Liver (tissue), 9 donors: ENCODE data around the gene PYM1. TPM values are rescaled to one million over a fixed set of nuclear protein-coding genes. Genes with fewer than 3 reads are reported as not detected.

ENCODE experiments used
- DNase-seq: peaks from one replicate; pipeline ENCODE4 v3.0.0-alpha.2; 2017; ENCODE audit warnings: low spot score
- H3K27ac ChIP-seq, 2 donors: one replicate each; pipeline ENCODE4 v1.7.0; 2013; ENCODE audit warnings: inconsistent platforms in 2 of 2, low read length in 2 of 2, control low read depth in 1 of 2, low read depth in 1 of 2, mild to moderate bottlenecking in 1 of 2
- H3K27me3 ChIP-seq, 4 donors: one replicate each; pipeline versions ENCODE4 v1.6.1 to v1.7.0; 2013; ENCODE audit warnings: low read length in 3 of 4, inconsistent platforms in 1 of 4, mild to moderate bottlenecking in 1 of 4, moderate library complexity in 1 of 4; ENCODE audit not compliant: control insufficient read depth in 4 of 4, insufficient read depth in 4 of 4
- H3K36me3 ChIP-seq, 4 donors: one replicate each; pipeline versions ENCODE4 v1.6.1 to v1.7.0; 2013; ENCODE audit warnings: low read length in 3 of 4, mild to moderate bottlenecking in 3 of 4, low read depth in 1 of 4, moderate library complexity in 1 of 4; ENCODE audit not compliant: control insufficient read depth in 4 of 4, insufficient read depth in 3 of 4
- H3K4me1 ChIP-seq, 4 donors: one replicate each; pipeline versions ENCODE4 v1.6.1 to v1.7.0; 2013; ENCODE audit warnings: low read length in 3 of 4, mild to moderate bottlenecking in 3 of 4, moderate library complexity in 1 of 4; ENCODE audit not compliant: control insufficient read depth in 4 of 4, insufficient read depth in 4 of 4
- H3K4me3 ChIP-seq, 3 donors: one replicate each; pipeline versions ENCODE4 v1.6.1 to v1.7.0; 2013; ENCODE audit warnings: low read length in 3 of 3, control low read depth in 1 of 3, low read depth in 1 of 3, mild to moderate bottlenecking in 1 of 3
- H3K9ac ChIP-seq, 2 donors: one replicate each; pipeline ENCODE4 v1.7.0; 2013; ENCODE audit warnings: low read length in 2 of 2, mild to moderate bottlenecking in 2 of 2, moderate library complexity in 2 of 2, control low read depth in 1 of 2, low read depth in 1 of 2
- H3K9me3 ChIP-seq, 4 donors: one replicate each; pipeline versions ENCODE4 v1.6.1 to v1.7.0; 2013; ENCODE audit warnings: low read length in 3 of 4; ENCODE audit not compliant: control insufficient read depth in 4 of 4
- EGR1 ChIP-seq, 2 donors: IDR thresholded peaks; 2 replicates each; pipeline ENCODE4 v1.6.1; 2016 to 2018; ENCODE audit warnings: antibody characterized with exemption in 2 of 2, low read depth in 2 of 2
- FOXA1 ChIP-seq: IDR thresholded peaks from 2 replicates; pipeline ENCODE4 v1.6.1; 2016; ENCODE audit warnings: antibody characterized with exemption
- FOXA2 ChIP-seq: IDR thresholded peaks from 2 replicates; pipeline ENCODE4 v1.6.1; 2016; ENCODE audit warnings: antibody characterized with exemption
- GABPA ChIP-seq, 2 donors: IDR thresholded peaks in 1 of 2; conservative IDR thresholded peaks in 1 of 2; 2 replicates each; pipeline ENCODE4 v1.6.1; 2016; ENCODE audit warnings: antibody characterized with exemption in 2 of 2, mild to moderate bottlenecking in 1 of 2, moderate library complexity in 1 of 2
- HNF4A ChIP-seq, 2 donors: conservative IDR thresholded peaks; 2 replicates each; pipeline ENCODE4 v1.6.1; 2016; ENCODE audit warnings: antibody characterized with exemption in 2 of 2, mild to moderate bottlenecking in 2 of 2
- HNF4G ChIP-seq: IDR thresholded peaks from 2 replicates; pipeline ENCODE4 v1.6.1; 2016; ENCODE audit warnings: antibody characterized with exemption
- NR2F2 ChIP-seq: IDR thresholded peaks from 2 replicates; pipeline ENCODE4 v1.6.1; 2016; ENCODE audit warnings: antibody characterized with exemption
- RAD21 ChIP-seq, 2 donors: IDR thresholded peaks; 2 replicates each; pipeline ENCODE4 v1.6.1; 2016; ENCODE audit warnings: antibody characterized with exemption in 2 of 2, mild to moderate bottlenecking in 2 of 2
- RXRA ChIP-seq, 2 donors: IDR thresholded peaks; 2 replicates each; pipeline ENCODE4 v1.6.1; 2017 to 2018; ENCODE audit warnings: antibody characterized with exemption in 2 of 2, mild to moderate bottlenecking in 1 of 2
- SP1 ChIP-seq: IDR thresholded peaks from 2 replicates; pipeline ENCODE4 v1.6.1; 2018; ENCODE audit warnings: antibody characterized with exemption, mild to moderate bottlenecking
- YY1 ChIP-seq: IDR thresholded peaks from 2 replicates; pipeline ENCODE4 v1.6.1; 2016; ENCODE audit warnings: antibody characterized with exemption, mild to moderate bottlenecking
- WGBS: extraction: QIAGEN DNeasy Blood & Tissue Kit; methylation state at CpG from one replicate; pipeline ENCODE4 v1.1.7; 2013; 5-methylcytosine and 5-hydroxymethylcytosine counted together
- polyA plus RNA-seq, 2 donors: library from polyadenylated mRNA; stranded (reverse) in 1 of 2; unstranded in 1 of 2; fragments of 200-250 nt in 1 of 2; fragments of >200 nt in 1 of 2; fragmentation: Nextera tagmentation in 1 of 2; extraction: Ambion mirVana in 1 of 2; gene quantifications; one replicate each; pipeline versions ENCODE4 v1.2.1 to v1.2.3, GENCODE V29; 2013 to 2015
- total RNA-seq, 2 donors: library from RNA; depleted of rRNA; stranded (reverse); fragments of >200 nt; gene quantifications; one replicate each; pipeline ENCODE4 v1.2.3, GENCODE V29; 2014
- TF ChIP-seq, protein P1 (sequence below): IDR thresholded peaks from 2 replicates; pipeline ENCODE4 v1.6.1; 2016; ENCODE audit warnings: antibody characterized with exemption
- TF ChIP-seq, protein P2 (sequence below): fragments of 150-350 bp; IDR thresholded peaks from 2 replicates; pipeline ENCODE4 v1.5.1; 2017; ENCODE audit warnings: improper control_type of control experiment, low read depth, low read length; ENCODE audit not compliant: missing input control
- TF ChIP-seq, protein P3 (sequence below): IDR thresholded peaks from 2 replicates; pipeline ENCODE4 v1.6.1; 2016; ENCODE audit warnings: antibody characterized with exemption
- TF ChIP-seq, protein P4 (sequence below): IDR thresholded peaks from 2 replicates; pipeline ENCODE4 v1.6.1; 2016; ENCODE audit warnings: antibody characterized with exemption, mild to moderate bottlenecking
- donor health status: healthy.
- donor health status: healthy.
- donor health status: healthy.
- donor health status: healthy.
- donor health status: healthy.

Gene PYM1
- total and polyA plus RNA-seq, 4 donors = 16.7 to 29.4 (median 21.3) TPM

DNA sequence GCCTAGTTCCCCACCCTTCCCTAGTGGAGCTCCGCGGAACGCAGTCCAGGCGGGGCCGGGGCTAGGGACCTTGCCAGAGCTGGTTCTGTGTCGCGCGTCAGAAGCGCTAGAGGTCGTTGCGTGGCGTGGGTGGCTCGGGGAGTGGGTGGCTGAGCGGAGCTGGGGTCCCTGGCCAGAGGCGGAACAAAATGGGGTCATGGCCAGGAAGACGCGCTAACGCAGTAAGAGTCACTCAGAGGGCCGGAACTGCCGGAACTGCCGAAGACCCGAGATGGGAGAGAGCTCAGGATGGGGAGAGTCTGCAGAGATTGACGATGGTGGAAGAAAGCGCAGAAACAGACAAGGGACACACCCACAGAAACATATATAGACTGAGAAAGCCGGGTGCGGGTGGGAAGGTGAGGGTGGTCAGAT lies 8.1 kb upstream of the PYM1 start:
- H3K27ac ChIP-seq = peak overlapping the region in 1 of 2 donors; percentile 11
- H3K9me3 ChIP-seq = no peaks in the 10 kb centered on the region
- 55% methylated on average over 26 of the region's 26 CpGs for WGBS
- no peak overlapping the region for H3K4me3 ChIP-seq
- no peak overlapping the region for H3K9ac ChIP-seq
- DNase-seq = no peak
- no peaks in the 10 kb centered on the region for H3K36me3 ChIP-seq
- TF ChIP-seq, protein P1, sequence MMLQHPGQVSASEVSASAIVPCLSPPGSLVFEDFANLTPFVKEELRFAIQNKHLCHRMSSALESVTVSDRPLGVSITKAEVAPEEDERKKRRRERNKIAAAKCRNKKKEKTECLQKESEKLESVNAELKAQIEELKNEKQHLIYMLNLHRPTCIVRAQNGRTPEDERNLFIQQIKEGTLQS = no peak
- TF ChIP-seq RXRA (IDR thresholded peaks at IDR 0.05) (no peak), EGR1 (IDR thresholded peaks at IDR 0.05; ENCODE audit: low read depth in 2 of 2) (no peak), GABPA (IDR thresholded peaks at IDR 0.05 in 1 of 2, conservative IDR thresholded peaks at IDR 0.05 in 1 of 2) (no peak), FOXA2 (no peak), YY1 (no peak), RAD21 (IDR thresholded peaks at IDR 0.05) (no peak)
- TF ChIP-seq, protein P2, sequence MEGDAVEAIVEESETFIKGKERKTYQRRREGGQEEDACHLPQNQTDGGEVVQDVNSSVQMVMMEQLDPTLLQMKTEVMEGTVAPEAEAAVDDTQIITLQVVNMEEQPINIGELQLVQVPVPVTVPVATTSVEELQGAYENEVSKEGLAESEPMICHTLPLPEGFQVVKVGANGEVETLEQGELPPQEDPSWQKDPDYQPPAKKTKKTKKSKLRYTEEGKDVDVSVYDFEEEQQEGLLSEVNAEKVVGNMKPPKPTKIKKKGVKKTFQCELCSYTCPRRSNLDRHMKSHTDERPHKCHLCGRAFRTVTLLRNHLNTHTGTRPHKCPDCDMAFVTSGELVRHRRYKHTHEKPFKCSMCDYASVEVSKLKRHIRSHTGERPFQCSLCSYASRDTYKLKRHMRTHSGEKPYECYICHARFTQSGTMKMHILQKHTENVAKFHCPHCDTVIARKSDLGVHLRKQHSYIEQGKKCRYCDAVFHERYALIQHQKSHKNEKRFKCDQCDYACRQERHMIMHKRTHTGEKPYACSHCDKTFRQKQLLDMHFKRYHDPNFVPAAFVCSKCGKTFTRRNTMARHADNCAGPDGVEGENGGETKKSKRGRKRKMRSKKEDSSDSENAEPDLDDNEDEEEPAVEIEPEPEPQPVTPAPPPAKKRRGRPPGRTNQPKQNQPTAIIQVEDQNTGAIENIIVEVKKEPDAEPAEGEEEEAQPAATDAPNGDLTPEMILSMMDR = no peak
- TF ChIP-seq, protein P3, sequence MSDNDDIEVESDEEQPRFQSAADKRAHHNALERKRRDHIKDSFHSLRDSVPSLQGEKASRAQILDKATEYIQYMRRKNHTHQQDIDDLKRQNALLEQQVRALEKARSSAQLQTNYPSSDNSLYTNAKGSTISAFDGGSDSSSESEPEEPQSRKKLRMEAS = no peak
- H3K27me3 ChIP-seq = no peaks in the 10 kb centered on the region
- peaks cover 3 to 18% (median 12%) of the 10 kb centered on the region in 4 donors for H3K4me1 ChIP-seq

DNA sequence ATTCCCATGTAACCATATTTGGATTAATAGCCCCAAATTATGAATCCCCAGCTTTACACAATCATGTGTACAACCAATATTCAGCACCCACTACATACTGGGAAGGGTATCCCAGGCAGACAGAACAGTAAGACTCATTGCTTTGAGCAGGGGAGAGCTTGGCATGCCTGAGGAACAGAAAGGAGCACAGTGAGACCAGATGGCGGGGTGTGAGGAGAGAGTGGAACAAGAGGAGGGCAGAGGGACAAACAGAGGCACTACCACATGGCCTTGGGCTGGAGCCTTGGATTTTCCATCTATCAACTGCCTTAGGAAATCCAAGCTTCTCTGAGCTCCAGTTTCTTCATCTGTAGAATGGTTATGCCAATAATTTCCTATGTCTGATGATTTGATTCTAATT lies 7.1 kb upstream of the PYM1 start:
- TF ChIP-seq, protein P1 = no peak
- TF ChIP-seq, protein P3 = no peak
- TF ChIP-seq, protein P2 = no peak
- TF ChIP-seq FOXA1 (no peak), NR2F2 (no peak), HNF4A (conservative IDR thresholded peaks at IDR 0.05) (no peak), EGR1 (IDR thresholded peaks at IDR 0.05; ENCODE audit: low read depth in 2 of 2) (no peak), HNF4G (no peak), RAD21 (IDR thresholded peaks at IDR 0.05) (no peak), SP1 (no peak)
- TF ChIP-seq, protein P4, sequence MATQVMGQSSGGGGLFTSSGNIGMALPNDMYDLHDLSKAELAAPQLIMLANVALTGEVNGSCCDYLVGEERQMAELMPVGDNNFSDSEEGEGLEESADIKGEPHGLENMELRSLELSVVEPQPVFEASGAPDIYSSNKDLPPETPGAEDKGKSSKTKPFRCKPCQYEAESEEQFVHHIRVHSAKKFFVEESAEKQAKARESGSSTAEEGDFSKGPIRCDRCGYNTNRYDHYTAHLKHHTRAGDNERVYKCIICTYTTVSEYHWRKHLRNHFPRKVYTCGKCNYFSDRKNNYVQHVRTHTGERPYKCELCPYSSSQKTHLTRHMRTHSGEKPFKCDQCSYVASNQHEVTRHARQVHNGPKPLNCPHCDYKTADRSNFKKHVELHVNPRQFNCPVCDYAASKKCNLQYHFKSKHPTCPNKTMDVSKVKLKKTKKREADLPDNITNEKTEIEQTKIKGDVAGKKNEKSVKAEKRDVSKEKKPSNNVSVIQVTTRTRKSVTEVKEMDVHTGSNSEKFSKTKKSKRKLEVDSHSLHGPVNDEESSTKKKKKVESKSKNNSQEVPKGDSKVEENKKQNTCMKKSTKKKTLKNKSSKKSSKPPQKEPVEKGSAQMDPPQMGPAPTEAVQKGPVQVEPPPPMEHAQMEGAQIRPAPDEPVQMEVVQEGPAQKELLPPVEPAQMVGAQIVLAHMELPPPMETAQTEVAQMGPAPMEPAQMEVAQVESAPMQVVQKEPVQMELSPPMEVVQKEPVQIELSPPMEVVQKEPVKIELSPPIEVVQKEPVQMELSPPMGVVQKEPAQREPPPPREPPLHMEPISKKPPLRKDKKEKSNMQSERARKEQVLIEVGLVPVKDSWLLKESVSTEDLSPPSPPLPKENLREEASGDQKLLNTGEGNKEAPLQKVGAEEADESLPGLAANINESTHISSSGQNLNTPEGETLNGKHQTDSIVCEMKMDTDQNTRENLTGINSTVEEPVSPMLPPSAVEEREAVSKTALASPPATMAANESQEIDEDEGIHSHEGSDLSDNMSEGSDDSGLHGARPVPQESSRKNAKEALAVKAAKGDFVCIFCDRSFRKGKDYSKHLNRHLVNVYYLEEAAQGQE = no peak
- H3K27ac ChIP-seq = no peak overlapping the region
- WGBS = 98% methylated on average over 1 of the region's 1 CpG
- H3K36me3 ChIP-seq = no peaks in the 10 kb centered on the region
- H3K9ac ChIP-seq = no peak overlapping the region
- peaks cover 3 to 12% (median 7%) of the 10 kb centered on the region in 4 donors for H3K4me1 ChIP-seq
- H3K27me3 ChIP-seq = no peaks in the 10 kb centered on the region
- DNase-seq = no peak
- H3K9me3 ChIP-seq = no peaks in the 10 kb centered on the region
- no peak overlapping the region for H3K4me3 ChIP-seq
